HL-60/S4 (cell line): Measurements from ENCODE around the gene ZNF574.

Experiments used
- in situ Hi-C: fragments of 300-500 bp; cut with MboI; formaldehyde crosslinking; loops from 2 replicates; pipeline ENCODE4 v1.14.3; 2022; ENCODE audit warnings: low sequenced_read_pairs

Gene ZNF574

GRCh38 chr19:42079886-42080763 is 4.2 kb downstream of the ZNF574 start:
- in situ Hi-C loops: no loop called here

- in situ Hi-C loops: no loop called here
These were observed 4.9 kb downstream of the ZNF574 start for GRCh38 chr19:42080764-42081375.

GRCh38 chr19:42081584-42082203 is 5.7 kb downstream of the ZNF574 start:
- in situ Hi-C loops: no loop called here

- in situ Hi-C loops: no loop called here
These were observed 7.6 kb downstream of the ZNF574 start for GRCh38 chr19:42083537-42083936.

GRCh38 chr19:42086188-42086736 is 10.3 kb downstream of the ZNF574 start:
- in situ Hi-C loops: no loop called here

GRCh38 chr19:42086770-42087550 is 11.0 kb downstream of the ZNF574 start:
- in situ Hi-C loops: no loop called here

GRCh38 chr19:42088471-42089190 is 12.7 kb downstream of the ZNF574 start:
- in situ Hi-C loops: no loop called here

GRCh38 chr19:42089191-42089750 is 13.3 kb downstream of the ZNF574 start:
- in situ Hi-C loops: no loop called here

DNA sequence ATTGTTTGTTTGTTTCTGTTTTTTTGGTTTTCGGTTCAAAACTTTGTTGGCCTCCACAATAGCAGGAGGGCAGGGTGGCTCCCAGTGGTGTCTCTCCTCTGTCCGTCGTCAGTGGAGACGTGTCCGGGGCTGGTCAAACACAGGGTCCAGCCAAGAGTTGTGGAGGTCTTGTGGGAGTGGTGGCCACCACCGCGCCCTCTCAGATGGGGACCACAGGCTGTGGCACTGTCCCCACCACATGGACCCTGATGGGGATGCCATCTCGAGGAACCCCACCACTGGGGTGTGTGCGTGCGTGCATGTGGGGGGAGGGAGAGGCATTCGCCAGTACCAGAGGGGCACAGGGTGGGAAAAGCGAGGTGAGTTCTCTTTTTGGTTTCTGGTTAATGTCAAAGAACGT is 13.8 kb downstream of the ZNF574 start:
- in situ Hi-C loops: no loop called here

DNA sequence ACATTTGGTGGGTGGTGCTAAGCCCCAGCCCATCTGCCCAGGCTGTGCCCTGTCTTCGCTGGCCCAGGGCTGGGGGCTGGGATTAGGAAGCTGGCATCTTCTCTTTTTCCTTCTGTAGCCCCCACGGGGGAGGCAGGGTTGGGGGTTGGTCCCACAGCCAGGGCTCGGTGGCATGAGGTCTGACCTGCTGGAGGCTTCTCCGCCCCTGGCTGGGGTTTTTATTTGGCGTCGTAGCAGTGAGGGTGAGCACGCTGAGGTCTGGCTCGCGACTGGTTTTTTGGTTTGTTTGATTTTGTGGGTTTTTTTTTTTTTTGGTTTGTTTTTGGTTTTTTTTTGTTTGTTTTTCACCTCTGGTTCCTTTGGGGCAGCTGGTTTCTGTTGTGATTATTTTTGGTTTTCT is 14.7 kb downstream of the ZNF574 start:
- in situ Hi-C loops: no loop called here

- in situ Hi-C loops: no loop called here
These were observed 15.3 kb downstream of the ZNF574 start for GRCh38 chr19:42091300-42091699.

DNA sequence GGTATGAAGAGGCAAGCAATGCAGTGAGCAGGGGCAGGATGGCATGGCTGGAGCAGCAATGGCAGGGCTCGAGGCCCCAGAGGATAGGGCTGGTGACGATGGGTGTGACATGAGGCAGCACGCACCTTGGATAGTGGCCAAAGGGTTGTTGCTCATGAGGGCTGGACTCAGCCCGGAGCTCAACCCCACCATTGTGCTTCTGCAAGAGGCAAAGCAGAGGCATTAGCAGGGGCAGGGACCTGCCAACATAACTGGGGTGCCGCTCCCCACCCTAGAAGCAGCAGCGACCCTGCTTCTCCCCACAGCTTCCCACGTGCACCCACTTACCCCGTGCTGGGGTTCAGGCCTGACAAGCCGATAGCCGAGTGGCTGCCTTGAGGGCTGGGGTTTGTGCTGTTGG is 15.8 kb downstream of the ZNF574 start:
- in situ Hi-C loops: no loop called here

DNA sequence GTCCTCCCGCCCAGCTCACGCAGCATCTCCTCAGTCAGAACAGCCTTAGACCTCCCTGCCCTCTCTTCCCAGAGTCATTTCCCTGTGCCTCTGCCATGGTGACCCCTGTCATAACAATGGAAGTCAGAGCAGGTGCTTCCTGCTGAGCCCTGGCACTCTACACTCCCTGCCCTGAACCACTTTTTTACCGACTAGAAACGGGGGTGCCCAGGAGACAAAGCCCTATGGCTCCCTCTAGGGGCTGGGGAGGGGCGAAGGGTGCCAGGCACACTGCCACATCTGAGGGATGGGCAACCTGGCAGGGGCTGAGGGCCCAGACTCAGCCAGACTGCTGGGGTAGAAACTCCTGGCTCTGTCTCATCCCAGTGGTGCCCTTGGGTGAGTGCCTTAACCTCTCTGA is 16.4 kb downstream of the ZNF574 start:
- in situ Hi-C loops: no loop called here

GRCh38 chr19:42093505-42093904 is 17.5 kb downstream of the ZNF574 start:
- in situ Hi-C loops: no loop called here

GRCh38 chr19:42093926-42094325 is 18.0 kb downstream of the ZNF574 start:
- in situ Hi-C loops: no loop called here

DNA sequence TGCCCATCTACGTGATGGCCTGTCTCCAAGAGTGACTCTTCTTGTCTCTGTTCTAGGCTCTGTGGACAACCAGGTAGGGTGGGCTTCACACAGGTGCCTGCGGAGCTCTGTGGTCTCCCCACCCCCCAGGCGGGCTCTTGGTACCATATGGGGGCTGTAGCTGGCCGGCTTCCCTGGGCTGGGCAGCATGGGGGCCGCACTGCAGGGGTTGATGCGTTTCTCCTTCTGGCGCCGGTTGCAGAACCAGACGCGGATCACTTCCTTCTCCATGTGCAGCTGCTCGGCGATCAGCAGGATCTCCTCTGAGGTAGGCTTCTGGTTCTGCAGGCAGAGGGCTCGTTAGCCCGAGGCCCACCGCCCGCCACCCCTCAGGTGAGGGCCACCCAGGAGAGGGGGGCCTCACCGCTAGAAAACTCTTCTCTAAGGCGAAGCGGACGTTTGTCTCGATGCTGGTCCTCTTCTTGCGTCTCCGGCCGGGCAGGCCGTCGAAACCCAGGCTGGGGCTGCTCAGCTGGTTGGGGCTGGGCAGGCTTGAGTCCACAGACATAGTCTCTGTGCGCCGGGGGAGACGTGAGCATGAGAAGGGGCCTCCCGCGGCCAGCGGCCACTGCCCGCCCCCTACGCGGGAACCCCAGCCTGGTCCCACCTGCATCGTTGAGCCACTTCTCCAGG is 19.3 kb downstream of the ZNF574 start:
- in situ Hi-C loops: no loop called here

DNA sequence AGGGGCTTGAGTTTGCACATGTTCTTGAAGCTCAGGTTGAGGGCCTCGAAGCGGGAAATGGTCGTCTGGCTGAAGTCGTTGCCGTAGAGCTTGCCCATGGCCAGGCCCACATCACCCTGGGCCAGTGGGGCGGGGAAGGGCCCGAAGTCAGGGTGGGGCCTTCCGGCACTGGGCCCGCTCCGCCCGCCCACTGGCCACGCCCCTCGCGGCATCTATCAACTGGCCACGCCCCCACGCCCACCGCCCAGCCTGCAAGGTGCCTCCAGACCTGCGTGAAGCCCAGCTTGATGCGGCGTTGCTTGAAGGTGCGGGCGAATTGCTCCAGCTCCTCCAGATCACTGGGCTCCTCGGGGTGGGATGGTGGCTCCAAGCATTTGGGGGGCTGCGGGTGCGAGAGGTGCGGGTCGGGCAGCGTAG is 19.9 kb downstream of the ZNF574 start:
- in situ Hi-C loops: no loop called here

GRCh38 chr19:42096255-42096837 is 20.4 kb downstream of the ZNF574 start:
- in situ Hi-C loops: no loop called here

- in situ Hi-C loops: no loop called here
These were observed 21.5 kb downstream of the ZNF574 start for GRCh38 chr19:42097461-42097860.
